ENCODE results near the gene DUSP3. TPM values are rescaled to one million over a fixed set of nuclear protein-coding genes. Genes with fewer than 3 reads are reported as not detected.

DUSP3 gene
- total and polyA plus RNA-seq, 10 of the 15 experiments (the other 5 are each of a cell fraction or from before 2014, with no cell fraction given) = 1.5 to 12.1 (median 3.8) TPM

DNA sequence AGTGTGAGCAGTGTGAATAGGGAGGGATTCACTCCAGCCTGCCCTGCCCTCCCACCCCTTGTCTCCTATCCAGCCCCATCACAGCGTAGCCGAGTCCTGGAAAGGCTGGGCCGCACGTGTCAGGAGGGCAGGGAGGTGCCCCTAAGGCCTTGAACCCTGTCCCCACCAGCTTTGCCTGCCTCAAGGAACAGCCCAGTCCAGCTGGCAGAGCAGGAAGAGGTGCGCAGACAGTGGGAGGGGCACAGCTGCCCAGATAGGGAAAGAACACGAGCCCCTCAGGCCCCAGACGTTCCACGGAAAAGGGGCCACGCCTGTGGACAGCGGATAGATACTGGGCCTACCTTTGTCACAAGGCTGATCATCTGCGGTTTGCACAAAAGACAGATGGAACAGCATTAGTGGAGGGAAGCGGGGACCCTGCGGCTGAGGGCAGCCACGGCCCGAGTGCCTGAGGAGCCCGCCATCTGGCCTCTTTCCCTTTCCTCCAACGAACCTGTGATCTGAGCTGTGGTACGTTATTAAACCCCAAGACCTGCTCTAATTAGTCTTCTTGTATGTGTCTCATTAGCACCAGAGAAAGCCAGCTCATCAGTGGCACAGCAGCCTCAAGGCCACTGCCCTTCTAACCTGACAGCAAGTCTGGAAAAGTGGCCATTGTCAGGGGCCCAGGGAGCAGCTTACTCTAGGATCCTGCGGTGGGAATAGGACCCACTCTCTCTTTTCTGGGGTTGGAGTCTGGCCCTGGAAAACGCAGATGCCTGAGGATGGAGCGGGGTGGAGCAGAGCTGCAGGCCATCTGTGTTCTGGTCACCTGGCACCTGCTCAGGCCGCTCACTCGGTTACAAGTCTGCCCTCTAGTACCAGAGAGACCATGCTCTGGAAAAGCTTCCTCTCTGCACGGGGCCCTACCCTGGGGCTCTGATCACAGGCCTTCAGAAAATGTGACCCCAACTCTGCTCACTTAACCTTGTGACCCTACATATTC is 37.9 kb upstream of the DUSP3 start:
- no peak for DNase-seq (ENCODE audit: low read depth, low spot score)
- no peak overlapping the region for H2AFZ ChIP-seq (ENCODE audit: control insufficient read depth, low read depth, low read length)
- H3K4me2 ChIP-seq (ENCODE audit: control insufficient read depth, insufficient read depth) = no peak overlapping the region
- intact Hi-C loops (cut with micrococcal nuclease; ENCODE audit: unreplicated experiment) (no loop called here), in situ Hi-C loops (cut with MboI) (no loop called here)
- no peaks in the 10 kb centered on the region for H3K4me1 ChIP-seq (ENCODE audit: control insufficient read depth, insufficient read depth, low read length)
- no peak overlapping the region for H3K9ac ChIP-seq (ENCODE audit: control insufficient read depth, insufficient read depth, low read length)
- H4K20me1 ChIP-seq (ENCODE audit: control insufficient read depth, insufficient read depth) = no peaks in the 10 kb centered on the region
- H3K79me2 ChIP-seq (ENCODE audit: control insufficient read depth, insufficient read depth, low read length) = no peaks in the 10 kb centered on the region
- SMC1A ChIA-PET (ENCODE audit: uncharacterized antibody, unreplicated experiment) = no interaction called here
- H3K4me3 ChIP-seq = no peak overlapping the region
- peaks cover 0 to 2% of the 10 kb centered on the region in 2 experiments; a peak in 3 of 4 replicates for H3K27me3 ChIP-seq (replicated peaks in 1 of 2; ENCODE audit: control insufficient read depth in 2 of 2, insufficient read depth in 2 of 2, low read length in 1 of 2)
- RAD21 ChIA-PET (ENCODE audit: unreplicated experiment) = no interaction called here
- no peak for TF ChIP-seq YBX1 (IDR thresholded peaks at IDR 0.05)
- TF ChIP-seq TARDBP (IDR thresholded peaks at IDR 0.05; ENCODE audit: borderline replicate concordance) = no peak
- TF ChIP-seq, protein P1, sequence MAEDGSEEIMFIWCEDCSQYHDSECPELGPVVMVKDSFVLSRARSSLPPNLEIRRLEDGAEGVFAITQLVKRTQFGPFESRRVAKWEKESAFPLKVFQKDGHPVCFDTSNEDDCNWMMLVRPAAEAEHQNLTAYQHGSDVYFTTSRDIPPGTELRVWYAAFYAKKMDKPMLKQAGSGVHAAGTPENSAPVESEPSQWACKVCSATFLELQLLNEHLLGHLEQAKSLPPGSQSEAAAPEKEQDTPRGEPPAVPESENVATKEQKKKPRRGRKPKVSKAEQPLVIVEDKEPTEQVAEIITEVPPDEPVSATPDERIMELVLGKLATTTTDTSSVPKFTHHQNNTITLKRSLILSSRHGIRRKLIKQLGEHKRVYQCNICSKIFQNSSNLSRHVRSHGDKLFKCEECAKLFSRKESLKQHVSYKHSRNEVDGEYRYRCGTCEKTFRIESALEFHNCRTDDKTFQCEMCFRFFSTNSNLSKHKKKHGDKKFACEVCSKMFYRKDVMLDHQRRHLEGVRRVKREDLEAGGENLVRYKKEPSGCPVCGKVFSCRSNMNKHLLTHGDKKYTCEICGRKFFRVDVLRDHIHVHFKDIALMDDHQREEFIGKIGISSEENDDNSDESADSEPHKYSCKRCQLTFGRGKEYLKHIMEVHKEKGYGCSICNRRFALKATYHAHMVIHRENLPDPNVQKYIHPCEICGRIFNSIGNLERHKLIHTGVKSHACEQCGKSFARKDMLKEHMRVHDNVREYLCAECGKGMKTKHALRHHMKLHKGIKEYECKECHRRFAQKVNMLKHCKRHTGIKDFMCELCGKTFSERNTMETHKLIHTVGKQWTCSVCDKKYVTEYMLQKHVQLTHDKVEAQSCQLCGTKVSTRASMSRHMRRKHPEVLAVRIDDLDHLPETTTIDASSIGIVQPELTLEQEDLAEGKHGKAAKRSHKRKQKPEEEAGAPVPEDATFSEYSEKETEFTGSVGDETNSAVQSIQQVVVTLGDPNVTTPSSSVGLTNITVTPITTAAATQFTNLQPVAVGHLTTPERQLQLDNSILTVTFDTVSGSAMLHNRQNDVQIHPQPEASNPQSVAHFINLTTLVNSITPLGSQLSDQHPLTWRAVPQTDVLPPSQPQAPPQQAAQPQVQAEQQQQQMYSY (CRISPR knock-in tag; IDR thresholded peaks at IDR 0.05) = no peak
- TF ChIP-seq CREB1 (IDR thresholded peaks at IDR 0.05; ENCODE audit: low read depth) = no peak
- no peak for TF ChIP-seq SIX5 (IDR thresholded peaks at IDR 0.05; ENCODE audit: low read depth, low read length, severe bottlenecking)
- no peak for TF ChIP-seq RFX5 (IDR thresholded peaks at IDR 0.05; ENCODE audit: low read depth, low read length)
- TF ChIP-seq, protein P2, sequence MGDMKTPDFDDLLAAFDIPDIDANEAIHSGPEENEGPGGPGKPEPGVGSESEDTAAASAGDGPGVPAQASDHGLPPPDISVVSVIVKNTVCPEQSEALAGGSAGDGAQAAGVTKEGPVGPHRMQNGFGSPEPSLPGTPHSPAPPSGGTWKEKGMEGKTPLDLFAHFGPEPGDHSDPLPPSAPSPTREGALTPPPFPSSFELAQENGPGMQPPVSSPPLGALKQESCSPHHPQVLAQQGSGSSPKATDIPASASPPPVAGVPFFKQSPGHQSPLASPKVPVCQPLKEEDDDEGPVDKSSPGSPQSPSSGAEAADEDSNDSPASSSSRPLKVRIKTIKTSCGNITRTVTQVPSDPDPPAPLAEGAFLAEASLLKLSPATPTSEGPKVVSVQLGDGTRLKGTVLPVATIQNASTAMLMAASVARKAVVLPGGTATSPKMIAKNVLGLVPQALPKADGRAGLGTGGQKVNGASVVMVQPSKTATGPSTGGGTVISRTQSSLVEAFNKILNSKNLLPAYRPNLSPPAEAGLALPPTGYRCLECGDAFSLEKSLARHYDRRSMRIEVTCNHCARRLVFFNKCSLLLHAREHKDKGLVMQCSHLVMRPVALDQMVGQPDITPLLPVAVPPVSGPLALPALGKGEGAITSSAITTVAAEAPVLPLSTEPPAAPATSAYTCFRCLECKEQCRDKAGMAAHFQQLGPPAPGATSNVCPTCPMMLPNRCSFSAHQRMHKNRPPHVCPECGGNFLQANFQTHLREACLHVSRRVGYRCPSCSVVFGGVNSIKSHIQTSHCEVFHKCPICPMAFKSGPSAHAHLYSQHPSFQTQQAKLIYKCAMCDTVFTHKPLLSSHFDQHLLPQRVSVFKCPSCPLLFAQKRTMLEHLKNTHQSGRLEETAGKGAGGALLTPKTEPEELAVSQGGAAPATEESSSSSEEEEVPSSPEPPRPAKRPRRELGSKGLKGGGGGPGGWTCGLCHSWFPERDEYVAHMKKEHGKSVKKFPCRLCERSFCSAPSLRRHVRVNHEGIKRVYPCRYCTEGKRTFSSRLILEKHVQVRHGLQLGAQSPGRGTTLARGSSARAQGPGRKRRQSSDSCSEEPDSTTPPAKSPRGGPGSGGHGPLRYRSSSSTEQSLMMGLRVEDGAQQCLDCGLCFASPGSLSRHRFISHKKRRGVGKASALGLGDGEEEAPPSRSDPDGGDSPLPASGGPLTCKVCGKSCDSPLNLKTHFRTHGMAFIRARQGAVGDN (IDR thresholded peaks at IDR 0.05) = no peak
- TF ChIP-seq KLF5 (IDR thresholded peaks at IDR 0.05; ENCODE audit: partially characterized antibody) = no peak
- no peak for TF ChIP-seq SMAD1 (IDR thresholded peaks at IDR 0.05; ENCODE audit: low read depth, partially characterized antibody)
- TF ChIP-seq, protein P3, sequence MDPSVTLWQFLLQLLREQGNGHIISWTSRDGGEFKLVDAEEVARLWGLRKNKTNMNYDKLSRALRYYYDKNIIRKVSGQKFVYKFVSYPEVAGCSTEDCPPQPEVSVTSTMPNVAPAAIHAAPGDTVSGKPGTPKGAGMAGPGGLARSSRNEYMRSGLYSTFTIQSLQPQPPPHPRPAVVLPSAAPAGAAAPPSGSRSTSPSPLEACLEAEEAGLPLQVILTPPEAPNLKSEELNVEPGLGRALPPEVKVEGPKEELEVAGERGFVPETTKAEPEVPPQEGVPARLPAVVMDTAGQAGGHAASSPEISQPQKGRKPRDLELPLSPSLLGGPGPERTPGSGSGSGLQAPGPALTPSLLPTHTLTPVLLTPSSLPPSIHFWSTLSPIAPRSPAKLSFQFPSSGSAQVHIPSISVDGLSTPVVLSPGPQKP (IDR thresholded peaks at IDR 0.05; ENCODE audit: low read depth, low read length) = no peak
- TF ChIP-seq IRF4 (IDR thresholded peaks at IDR 0.05; ENCODE audit: low read depth, low read length) = no peak
- no peak for TF ChIP-seq ZNF274 (IDR thresholded peaks at IDR 0.05; ENCODE audit: insufficient read depth, insufficient read length)
- H3K9me3 ChIP-seq (replicated peaks; ENCODE audit: control insufficient read depth, insufficient read depth, low read length) = no peaks in the 10 kb centered on the region
- ATAC-seq = no peak
- no peak overlapping the region for H3K27ac ChIP-seq (ENCODE audit: control insufficient read depth, insufficient read depth)
- CTCF ChIA-PET = interaction anchor here (0.9 to 1.4 kb wide), 3 partner anchors 14 to 50 kb away, joined by 3 read pairs; no protein-coding TSS in a partner anchor
- no peak for FAIRE-seq
- POLR2A ChIA-PET = interaction anchor here (0.5 to 0.6 kb wide), 2 partner anchors 51 to 347 kb away, joined by 3 to 4 read pairs; no protein-coding TSS in a partner anchor
- H3K36me3 ChIP-seq (ENCODE audit: control insufficient read depth in 2 of 2, insufficient read depth in 2 of 2, low read length in 1 of 2) = no peaks in the 10 kb centered on the region
- WGBS (ENCODE audit: insufficient coverage, insufficient replicate concordance, low lambda C conversion rate, missing lambda C conversion rate) = 40% methylated on average over 24 of the region's 24 CpGs
- no TSS peak for BruUV-seq (replicated peaks)
